ENCODE data around the gene SPOCK1.

SPOCK1 gene

GRCh38 chr5:137491121-137491520 lies 8.0 kb downstream of the SPOCK1 start:
- DNase-seq, result peak in 1 of 2 experiments; percentile 37

DNA sequence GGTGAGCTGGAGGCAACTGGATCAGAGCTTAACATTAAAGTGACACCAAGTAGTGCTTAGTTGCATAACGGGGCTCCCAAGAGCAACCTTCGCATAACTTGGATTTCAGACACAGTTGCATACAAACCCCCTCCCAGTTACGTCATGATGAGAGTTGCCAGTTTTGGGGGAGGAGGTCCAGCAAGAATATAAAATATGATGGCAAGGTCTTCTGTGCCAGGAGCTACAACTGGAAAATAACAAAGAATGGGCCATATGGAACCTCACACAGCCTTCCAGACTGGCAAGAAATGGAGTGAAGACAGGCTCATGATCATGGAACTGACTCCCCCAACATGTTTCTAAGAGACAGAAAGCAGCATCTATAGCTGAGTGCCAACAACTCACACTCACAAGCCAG lies 8.5 kb downstream of the SPOCK1 start:
- DNase-seq, result peak; percentile 58 to 73

- DNase-seq, result no peak
These were observed 10.2 kb downstream of the SPOCK1 start for GRCh38 chr5:137488974-137489373.

- no peak for DNase-seq
These were observed 10.6 kb downstream of the SPOCK1 start for GRCh38 chr5:137488516-137488915.

- DNase-seq, result peak in 1 of 2 experiments; percentile 22
These were observed 11.5 kb downstream of the SPOCK1 start for GRCh38 chr5:137487600-137487999.

- no peak for DNase-seq
These were observed 12.4 kb downstream of the SPOCK1 start for GRCh38 chr5:137486707-137487106.

DNA sequence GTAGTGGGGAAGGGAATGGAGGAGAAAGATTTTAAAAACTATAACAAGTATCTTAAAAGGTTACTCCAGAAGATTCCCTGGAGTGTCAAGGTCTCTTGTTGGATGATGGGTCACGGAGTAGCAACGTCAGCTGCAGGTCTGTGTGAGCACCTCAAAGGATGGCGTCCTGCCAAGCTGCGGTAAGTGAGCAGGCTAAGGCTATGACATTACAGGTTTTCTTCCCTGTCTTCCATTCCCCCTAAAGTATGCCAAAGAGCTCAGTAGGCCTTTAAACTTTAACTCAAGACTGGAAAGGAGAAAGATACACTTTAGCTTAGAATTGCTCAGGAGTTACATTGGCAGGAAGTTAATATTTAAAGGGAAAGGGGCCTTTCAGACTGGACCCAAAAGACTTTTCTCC lies 17.5 kb downstream of the SPOCK1 start:
- DNase-seq, result no peak

DNA sequence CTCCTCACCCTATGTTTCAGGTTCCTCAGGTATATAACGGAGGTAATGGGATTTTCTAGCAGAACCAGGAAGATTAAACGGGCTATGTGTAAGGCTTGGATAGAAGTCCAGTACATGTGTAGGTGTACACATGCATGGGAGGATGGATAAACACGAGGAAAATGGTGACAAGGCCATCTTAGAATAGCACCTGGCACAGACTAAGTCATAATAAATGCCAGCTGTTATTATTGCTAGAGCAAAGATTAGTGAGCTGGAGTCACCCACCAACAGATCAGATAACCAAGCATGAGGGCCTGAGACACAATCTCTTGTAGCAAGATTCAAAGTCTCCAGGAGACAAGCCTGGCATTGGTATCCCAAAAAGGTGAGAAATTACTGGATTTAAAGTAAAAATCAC lies 21.1 kb downstream of the SPOCK1 start:
- DNase-seq, result no peak

- DNase-seq, result no peak
These were observed 28.3 kb downstream of the SPOCK1 start for GRCh38 chr5:137470921-137471220.

DNA sequence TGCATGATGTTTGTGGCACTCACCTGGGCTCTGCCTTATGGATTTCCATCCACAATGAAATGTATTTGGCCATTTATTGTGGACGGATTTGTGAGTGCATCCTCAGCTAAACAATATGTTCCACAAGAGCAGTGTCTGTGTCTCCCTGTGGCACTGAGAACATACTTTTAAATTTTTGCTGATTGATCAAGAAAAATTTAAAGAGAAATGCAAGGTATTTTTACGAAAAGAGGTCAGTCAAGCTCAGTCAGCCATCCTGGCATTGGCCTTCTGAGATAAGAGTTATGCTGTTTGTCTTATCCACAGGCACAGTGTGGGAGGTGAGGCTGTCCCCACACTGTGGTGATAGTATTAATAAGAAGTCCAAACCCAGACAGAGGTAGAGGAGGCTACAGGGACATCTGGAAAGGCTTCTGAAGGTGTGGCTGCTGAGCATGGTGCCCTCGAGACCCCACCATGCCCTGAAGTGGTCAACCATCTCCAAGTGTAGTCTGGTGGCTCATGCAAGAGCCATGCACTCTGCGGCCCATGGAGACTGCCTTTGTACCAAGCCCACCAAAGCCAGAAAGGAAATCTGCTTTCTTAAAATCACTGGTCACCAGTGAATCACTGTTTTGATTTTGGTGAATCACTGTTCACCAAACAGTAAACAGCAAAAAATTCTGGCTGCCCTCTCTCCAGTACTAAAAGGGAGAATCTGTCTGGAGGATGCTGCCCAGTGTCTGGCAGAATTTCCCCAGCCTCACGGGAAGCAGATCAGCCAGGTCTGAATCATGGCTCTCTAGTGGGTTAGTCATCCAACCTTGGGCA lies 28.8 kb downstream of the SPOCK1 start:
- peak in 1 of 2 experiments; percentile 13 for DNase-seq

- DNase-seq, result peak in 1 of 2 experiments; percentile 55
These were observed 32.2 kb downstream of the SPOCK1 start for GRCh38 chr5:137466889-137467288.

DNA sequence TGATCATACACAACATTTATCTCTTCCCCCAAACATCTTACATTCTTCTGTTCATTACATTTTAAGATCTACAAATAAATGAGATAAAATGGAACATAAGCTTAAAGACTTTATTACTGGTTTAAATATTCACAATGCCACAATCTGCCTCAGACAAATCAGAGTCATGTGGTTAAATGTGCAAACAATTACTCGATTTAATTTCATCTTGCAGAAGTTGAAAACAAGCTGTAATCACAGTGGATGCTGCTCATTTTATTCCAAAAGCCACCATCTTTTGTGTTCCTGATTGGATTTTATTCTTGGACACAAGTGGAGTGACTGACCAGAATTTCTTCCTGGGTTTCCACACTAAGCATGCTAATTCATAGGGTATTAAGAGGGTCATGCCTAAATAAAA lies 33.2 kb downstream of the SPOCK1 start:
- no peak for DNase-seq

DNA sequence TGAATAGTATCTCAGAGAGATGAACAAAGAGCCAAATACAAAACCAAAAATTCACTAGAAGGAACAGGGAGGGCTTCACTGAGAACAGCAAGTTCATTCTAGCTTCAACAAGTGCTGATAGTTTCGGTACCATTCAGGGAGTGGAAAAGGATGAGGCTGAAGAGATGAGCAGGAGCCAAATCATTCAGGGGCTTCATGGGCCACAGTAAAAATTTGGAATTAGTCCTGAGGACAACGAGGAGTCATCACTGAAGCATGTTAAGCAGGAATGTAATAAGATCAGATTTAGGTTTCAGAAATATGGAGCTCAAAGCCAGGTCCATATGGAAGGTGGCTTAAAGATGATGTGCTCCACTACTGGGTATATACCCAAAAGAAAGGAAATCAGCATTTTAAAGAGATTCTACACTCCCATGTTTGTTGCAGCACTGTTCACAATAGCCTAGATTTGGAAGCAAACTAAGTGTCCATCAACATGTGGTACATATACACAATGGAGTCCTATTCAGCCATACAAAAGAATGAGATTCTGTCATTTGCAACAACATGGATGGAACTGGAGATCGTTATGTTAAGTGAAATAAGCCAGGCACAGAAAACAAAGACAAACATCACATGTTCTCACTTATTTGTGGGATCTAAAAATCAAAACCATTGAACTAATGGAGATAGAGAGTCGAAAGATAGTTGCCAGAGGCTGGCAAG lies 36.2 kb downstream of the SPOCK1 start:
- DNase-seq, result no peak

DNA sequence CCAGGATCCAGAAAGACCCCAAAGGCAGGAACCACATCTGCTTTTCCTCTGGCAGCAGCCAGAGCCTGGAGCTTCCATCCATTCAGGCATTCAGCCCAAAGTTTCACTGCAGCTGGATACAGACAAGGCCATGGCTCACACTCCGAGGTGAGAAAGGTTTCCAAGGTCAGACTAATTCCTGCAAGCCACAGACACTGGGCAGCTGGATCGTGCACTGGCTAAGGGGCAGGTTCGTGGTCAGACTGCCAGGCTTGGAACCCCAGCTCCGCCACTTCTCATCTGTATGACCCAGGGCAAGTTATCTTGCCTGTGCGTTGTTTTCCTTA lies 36.9 kb downstream of the SPOCK1 start:
- DNase-seq, result no peak

DNA sequence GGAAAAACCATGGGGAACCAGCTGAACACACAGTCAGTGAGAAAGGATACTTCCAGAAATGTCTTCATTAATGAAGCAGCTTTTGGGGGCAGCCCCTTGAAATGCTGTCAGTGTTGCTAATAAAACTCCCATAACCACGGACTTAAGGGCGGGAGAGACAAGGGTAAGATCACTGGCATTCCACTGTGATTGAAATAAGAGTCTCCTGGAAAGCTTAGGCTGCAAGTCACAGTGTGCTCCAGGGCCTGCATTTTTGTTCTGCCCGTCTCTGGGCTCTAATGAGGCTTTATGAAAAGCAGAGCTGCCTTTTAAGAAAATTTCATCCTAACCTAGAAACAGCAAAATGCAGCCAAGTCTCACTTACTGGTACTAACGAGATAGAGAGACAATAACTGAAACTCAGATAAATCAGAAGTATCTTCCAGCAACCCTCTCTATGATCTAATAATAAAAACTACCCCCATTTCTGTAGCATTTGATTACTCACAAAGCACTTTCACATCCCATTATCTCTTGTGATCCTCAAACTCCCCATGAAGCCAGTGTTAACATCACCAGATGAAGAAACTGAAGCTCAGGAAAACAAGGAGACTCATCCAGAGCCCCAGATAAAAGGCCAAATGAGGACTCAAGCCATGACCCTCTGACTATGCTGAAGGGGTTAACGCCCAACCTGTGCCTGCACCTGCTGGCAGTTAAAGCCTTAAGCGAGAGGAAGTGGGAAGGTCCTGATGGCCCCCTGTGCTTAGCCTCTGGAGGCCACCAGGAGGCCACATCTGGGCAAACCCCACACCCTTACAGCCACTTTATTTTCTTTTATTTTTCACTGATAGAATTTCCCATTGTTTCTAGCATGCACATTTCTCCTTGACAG lies 37.5 kb downstream of the SPOCK1 start:
- no peak for DNase-seq

DNA sequence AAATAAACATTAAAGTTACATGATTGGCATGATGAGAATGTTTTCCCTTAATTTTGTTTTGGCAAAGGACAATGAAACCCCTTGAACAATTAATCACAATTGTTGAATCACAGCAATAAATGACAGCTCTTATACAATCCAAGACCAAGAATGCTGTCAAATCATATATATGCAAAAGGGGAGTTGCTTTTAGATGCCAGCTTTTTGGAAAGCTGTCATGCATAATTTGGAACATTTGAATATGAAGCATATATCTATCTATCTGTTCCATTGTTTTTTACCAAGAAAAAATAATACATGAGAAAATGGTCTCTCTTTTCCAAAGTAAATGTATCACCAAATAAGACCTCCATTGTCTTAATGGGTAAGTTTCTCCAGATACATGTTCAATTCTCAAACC lies 44.5 kb downstream of the SPOCK1 start:
- DNase-seq, result no peak

DNA sequence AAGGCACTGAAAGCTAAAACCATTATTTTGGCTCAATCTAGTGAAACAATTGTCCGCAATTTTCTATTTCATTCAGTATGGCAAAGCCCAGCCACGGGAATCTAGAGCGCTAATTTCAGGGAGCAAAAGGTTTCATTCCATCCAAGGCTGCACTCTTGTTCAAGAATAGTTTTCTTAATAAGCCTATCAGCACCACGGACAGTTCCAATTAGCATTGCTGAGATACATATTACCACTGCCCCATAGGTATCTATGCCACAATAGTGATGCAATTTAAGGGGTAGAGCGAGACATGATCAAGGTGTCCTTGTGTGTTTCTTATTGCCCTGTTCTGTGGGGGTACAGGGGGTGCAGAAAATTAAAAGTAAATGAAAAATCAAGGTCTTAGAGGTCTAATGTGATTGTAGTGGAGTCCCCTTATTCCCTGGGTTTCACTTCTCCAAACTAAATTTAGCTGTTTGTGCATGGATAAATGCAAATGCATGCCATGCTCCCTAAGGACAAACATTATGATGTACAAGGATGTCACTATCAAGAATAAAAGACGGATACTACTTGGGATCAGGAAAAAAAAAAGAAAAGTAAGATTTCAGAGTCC lies 45.5 kb downstream of the SPOCK1 start:
- no peak for DNase-seq

- DNase-seq, result no peak
These were observed 48.4 kb downstream of the SPOCK1 start for GRCh38 chr5:137450759-137451158.

DNA sequence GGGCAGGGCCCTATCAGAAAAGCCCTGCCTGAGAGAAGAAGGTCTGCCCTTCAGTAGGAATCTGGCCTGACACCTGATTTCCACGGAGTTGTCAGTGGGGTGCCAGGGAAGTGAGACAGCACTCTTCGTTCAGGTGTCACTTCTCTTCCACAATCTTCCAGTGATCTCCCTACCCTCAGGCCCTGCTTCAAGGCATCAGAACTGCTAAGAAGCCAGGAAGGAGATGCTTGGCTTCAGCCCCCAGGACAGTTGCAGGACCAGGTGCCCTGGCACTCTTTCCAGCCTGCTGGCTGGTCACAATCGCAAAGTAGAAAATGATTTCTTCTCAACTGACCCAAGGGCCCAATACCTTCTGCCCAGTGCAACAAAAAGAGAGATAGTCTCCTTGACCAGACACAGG lies 50.3 kb downstream of the SPOCK1 start:
- no peak for DNase-seq

DNA sequence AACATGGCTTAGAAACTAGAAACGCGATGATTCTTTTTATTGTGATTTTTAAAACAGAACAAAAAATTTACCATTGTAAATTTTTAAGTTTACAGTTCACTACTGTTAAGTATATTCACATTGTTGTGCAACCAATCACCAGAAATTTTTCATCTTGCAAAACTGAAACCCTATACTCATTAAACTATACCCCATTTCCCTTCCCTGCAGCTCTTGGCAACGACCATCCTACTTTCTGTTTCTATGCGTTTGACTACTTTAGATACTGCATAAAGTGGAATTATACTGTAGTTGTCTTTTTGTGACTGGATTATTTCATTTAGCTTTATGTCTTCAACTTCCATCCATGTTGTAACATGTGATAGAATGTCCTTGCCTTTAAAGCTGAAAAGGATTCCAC lies 52.5 kb downstream of the SPOCK1 start:
- no peak for DNase-seq

DNA sequence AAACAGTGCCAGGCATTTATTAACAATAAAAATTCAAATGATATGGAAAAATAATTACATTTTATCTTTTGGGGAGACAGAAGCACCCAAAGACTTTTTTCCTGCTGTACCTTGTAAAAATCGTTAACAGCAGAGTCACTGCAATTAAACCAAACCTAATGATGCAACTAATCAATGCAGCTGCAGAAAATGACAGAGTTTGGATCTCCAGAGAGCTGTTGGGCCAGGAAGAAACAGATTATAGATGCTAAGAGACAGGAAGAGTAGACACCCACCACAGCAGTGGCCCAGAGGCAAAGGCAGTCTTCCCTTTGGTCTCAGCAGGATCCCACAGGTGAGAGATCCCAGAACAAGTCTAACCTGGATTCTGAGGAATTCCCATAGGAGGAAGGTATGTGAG lies 53.0 kb downstream of the SPOCK1 start:
- DNase-seq, result no peak

DNA sequence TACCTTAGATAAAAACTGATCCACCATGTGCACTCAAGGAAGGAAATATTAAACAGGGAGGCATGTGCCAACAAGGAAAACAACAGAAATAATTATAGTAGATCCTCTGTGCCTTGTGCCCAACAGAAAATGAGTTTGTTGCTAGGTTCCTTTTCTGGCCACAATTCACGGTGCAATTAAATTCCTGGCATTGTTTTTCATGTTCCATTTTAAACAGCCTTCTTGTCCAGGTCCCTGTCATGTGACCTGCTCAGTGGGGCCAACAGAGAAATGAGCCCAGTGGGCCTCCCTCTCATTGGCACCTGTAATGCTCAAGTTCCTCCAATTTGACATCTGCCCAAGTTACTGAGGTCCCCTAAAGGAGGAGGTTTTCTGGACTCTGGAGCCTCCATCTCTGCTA lies 56.5 kb downstream of the SPOCK1 start:
- peak; percentile 3 to 39 for DNase-seq

GRCh38 chr5:137441476-137441875 lies 57.6 kb downstream of the SPOCK1 start:
- DNase-seq, result no peak
